Epithelial cell of prostate (primary cell): ENCODE results near the gene VPS13D.
A peak's percentile ranks its signal among the peaks of the same experiment; 100 is the strongest.
"Not testable (repeated sequence)": the region's sequence is repeated elsewhere in the genome, so short reads cannot be mapped to it uniquely, and the experiment has no call there.

Experiments
- DNase-seq: peaks from one replicate; pipeline ENCODE4 v3.0.0-alpha.2; 2011; ENCODE audit warnings: low read depth, low spot score
- H3K27ac ChIP-seq: fragments of 450-650 bp; 2 replicates; pipeline ENCODE4 v1.5.1; 2017; ENCODE audit warnings: mild to moderate bottlenecking

The VPS13D gene

DNA sequence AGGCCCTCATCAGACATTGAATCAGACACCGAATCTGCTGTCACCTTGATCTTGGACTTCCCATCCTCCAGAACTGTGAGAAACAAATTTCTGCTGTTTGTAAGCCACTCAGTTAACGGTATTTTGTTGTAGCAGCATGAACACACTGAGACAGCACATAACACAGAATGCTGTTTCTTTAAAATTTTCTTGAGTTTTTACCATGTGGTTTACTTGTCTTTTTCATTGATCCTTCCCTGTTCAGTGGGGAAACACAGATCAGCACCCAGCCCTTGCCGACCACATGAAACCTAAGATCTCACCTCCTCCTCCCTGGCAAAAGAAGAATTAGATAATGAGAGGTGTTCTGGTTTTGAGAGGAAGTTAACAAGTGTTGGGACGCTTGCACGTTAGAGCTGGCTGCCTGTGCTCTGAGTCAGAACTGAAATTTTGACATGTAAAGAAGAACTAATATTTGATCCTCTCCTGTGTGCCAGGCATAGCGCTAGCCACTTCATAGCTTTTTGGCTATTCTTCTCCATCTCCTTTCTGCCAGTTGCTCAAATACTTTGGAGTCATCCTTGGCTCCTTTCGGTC is 208.6 kb downstream of the VPS13D start:
- peak overlapping the region; percentile 6 for H3K27ac ChIP-seq
- no peak for DNase-seq

DNA sequence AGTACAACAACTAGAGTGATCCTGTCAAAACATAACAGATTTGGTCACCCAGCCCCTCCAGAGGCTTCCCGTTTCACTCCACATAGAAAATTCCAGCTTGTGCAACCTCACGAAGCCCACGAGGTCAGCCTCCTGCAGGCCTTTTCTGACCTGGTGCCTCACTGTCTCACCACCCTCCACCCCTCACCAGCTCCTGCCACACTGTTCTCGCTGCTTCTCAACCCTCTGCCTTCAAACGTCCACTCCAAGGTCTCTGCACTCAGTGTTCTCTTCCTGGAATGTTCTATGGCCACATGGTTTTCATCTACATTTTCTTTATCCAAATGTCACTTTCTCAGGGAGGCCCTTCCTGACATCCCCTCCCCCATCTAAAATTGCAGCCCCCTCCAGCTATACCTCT is 209.2 kb downstream of the VPS13D start:
- H3K27ac ChIP-seq = no peak overlapping the region
- DNase-seq = no peak

DNA sequence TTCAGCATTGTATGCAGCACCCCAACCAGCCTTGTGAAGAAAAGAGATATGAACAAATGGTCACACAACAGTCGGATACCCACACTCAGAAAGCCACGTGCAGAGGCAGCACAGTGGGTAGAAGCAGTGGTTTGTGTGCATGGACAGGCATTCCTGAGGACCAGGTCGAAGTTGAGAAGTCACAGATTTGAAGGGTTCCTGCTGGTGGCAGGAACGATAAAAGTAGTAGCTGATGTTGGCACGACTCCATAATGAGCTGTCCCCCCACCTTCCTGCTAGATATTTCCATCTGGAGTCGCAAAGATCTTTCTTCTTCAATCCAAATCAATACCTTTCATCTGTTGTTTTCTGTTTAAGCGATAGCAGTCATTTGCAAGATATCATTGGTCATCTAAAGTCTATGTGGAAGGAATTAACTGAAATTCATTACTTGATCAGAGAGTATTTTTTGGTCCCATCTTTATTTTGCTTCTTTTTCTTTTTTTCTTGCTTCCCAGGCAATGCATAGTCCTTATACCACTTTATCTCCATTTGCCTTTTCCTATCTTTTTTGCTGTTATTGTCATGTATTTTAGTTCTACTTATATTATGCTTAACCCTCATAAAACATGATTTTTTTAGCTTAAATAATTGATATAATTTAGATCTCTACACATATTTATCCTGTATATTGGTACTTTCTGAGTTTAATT is 211.7 kb downstream of the VPS13D start:
- no peak for DNase-seq
- H3K27ac ChIP-seq = no peak overlapping the region

DNA sequence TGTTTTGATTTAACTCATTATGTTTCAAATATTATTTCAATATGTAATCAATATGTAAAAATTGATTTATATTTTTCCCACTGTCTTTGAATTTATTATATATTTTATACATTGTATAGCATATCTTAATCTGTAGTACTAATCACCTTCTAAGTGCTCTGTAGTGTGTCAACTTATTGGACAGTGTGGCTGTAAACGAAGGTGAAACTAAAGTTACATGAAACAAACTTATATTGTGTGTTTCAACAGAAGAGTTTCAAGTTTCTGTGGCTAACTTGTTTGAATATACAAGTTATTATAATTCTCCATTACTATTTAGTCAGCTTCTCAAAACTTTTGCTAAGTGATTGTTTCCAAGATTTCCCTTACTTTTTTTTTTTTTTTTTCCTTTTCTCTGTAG is 212.4 kb downstream of the VPS13D start:
- no peak for DNase-seq
- H3K27ac ChIP-seq = no peak overlapping the region

DNA sequence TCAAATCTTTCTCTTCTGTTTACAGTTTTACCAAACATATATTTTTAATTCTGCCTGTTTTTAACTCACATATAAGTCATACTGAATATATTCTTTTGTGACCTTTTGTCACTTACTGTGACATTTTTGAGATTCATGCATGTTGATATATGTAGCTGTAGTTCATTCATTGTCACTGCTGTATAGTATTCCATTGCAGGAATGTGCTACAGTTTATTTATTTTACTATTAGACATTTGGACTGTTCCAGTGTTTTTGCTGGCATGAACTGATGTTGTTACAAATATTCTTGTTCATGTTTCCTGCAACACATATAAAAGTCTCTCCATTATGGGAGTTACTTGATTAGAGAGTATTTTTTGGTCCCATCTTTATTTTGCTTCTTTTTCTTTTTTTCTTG is 213.3 kb downstream of the VPS13D start:
- H3K27ac ChIP-seq = no peak overlapping the region
- no peak for DNase-seq

DNA sequence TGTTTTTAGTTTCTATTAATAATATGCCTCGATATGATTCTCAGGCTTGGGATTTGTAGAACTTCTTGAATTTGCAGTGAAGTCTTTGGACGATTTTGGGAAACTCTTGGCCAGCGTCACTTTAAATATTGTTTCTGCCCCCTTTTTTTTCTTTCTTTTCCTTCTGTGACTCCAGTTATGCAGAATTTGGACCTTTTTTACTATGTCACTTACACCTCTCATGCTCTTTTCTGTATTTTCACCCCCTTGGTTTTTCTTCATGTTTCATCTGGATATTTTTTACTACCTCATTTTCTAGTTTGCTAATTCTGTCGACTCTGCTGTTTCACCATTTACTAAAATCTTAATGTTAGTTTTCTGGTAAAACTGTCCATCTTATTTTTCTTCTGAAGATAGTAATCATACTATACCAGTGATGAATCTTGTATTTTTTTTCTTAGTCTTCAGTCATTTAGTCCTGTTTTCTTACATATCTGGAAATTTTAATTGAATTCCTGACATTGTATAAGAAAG is 214.6 kb downstream of the VPS13D start:
- no peak for DNase-seq
- no peak overlapping the region for H3K27ac ChIP-seq

DNA sequence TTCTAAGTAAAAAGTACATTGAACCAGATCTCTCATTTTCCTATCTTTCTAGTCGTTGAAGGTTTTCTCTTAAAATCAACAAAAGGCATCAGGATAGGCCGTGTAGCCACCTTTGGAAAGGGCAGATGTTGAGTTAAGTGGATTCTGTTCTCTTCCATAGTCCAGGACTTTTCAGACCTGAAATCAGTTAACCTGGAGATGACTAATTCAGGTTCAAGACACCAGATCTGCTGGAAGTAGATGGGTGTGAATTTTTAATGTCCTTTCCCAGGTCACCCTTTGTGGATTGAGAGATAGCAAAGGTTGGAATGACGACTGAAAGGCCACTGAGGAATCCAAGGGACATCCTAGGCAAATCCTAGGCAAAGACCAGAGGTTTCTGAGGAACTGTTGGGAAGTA is 215.4 kb downstream of the VPS13D start:
- no peak for DNase-seq
- no peak overlapping the region for H3K27ac ChIP-seq

DNA sequence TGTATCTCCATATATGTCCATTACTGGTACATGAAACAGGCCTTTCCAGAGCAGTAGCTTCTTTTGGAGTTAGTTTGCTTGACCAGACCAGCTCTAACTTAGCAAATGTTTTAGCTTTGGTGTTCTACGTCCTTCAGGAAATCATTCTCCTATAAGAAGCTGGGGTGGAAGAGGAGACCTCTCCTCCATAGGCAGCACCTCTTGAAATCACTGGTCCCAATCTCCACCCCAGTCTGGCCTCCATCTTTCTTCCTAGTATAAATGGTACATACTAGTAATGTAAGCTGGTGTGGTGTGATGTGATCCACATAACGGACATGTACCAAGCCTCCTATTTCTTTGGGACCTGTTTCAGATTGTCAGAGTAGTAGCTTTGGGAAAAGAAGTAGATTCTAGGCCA is 216.8 kb downstream of the VPS13D start:
- H3K27ac ChIP-seq = no peak overlapping the region

DNA sequence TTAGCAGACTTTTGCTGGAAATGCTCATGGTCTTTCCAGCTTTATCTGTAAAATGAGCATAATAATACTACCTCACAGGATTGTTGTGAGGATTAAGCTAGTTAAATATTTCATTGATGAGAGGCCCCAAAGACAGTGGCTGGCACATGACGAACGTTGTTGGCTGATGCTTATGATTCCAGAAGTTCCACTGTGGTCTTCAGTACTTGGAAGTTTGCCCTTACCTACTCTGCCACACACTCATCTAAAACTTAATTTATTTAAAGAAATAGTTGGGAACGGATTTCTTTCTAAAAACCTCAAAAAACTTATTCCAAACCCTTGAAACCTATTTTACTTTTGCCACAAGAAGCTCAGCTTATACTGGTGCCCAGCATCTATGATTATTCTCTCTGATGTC is 217.5 kb downstream of the VPS13D start:
- no peak for DNase-seq
- H3K27ac ChIP-seq = no peak overlapping the region

More for the DNA sequence above, 216.8 kb downstream of the VPS13D start:
- DNase-seq = no peak

DNA sequence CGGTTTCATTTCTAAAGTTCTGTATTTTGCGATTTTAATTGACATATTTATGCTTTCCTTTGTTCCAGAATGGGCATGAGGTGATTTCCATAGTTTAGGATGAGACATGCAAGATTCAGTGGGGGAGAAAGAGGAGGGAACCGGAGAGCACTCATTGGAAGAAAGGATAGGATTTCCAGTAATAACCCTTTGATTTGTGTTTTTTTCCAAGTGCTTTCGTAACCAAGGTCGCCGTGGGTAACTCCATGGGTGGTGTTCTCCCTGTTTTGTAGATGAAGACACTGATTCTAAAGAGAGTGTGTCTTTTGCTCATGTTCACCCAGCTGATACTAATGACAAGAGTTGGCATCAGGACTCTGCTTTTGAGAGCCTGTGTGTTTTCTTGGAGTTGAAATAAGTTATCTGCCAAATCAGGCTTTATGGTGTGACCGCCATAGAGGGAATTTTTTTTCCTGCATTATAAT is 218.1 kb downstream of the VPS13D start:
- H3K27ac ChIP-seq = no peak overlapping the region
- no peak for DNase-seq

DNA sequence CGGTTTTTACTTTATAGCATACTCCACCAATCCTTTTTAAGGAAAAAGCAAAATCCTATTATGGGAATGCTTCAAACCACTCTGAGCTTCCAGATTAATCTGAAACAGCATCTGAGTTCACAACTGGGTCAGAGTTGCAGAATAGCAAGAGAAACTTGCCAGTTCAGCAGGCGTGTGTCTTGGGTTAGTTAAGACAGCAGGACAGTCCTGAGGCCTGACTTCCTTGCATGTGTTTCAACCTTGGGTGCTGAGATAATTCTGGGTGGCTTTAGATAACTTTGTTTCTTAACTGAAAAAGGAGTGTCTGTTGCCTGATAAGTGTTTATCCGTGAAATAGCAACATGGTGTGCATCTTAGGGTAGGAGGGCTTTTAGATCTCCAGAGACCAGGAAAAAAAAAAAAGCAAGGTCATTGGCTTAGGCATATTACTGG is 218.9 kb downstream of the VPS13D start:
- H3K27ac ChIP-seq = no peak overlapping the region
- no peak for DNase-seq

DNA sequence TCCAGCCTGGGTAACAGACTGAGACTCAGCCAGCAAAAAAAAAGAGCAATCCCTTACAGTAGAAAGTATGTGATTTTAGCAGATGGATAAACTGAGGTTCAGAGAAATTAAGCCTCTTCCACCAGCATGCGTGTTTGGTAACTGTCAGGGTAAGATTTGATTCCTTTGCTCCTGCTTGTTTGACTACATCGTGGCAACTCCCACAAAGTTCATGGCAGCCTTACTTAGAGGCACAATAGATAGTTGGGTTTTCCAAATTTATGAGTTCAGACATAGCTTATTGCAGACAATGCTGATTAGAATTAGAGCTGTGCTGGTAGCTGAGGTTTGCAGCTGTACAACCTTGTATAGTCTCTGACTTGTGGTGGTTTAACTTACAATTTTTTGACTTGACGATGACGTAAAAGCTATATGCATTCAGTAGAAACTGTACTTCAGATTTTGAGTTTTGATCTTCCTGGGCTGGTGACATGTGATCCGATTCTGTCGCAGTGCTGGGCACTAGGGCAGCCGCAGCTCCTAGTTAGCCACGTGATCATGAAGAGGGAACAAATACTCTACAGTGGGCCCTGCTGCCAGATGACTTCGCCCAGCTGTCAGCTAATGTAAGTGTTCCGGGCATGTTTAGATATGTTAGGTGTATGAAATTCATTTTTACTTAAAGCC is 220.4 kb downstream of the VPS13D start:
- no peak for DNase-seq
- no peak overlapping the region for H3K27ac ChIP-seq

DNA sequence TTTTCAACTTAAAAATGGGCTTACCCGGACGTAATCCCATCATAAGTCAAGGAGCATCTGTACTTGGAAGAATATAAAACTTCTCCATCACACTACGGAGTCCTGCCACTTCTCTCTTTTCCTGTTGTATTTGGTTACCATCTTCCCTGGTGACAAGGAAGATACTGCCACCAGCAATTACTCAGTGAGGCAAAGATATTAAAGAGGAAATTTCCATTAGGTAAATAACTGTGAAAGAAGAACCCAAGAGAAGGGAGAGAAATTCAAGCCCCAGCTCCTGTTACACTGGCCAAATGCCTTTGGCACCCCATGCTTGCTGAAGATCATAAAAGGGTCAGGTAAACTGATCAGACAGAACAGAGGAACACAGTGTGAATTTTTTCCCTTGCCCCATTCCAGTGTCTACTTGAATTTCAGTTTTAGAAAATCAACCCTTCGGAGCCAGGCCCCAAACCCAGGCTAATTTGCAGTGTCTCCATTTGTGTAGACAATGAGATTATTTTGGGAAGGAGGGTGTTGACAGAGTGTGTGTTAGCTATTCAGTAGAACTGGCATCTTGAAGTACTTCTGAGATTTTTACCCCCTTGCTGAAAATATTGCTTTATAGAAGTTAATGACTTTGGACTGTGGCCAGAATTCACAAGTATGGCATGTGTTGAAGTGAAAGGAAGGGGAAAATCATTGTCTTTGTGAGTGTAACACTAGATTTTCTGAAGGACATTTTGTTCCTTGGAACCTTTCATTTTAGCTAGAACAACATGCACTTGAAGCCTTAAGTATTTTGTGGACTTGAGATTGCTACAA is 221.1 kb downstream of the VPS13D start:
- no peak for DNase-seq
- no peak overlapping the region for H3K27ac ChIP-seq

DNA sequence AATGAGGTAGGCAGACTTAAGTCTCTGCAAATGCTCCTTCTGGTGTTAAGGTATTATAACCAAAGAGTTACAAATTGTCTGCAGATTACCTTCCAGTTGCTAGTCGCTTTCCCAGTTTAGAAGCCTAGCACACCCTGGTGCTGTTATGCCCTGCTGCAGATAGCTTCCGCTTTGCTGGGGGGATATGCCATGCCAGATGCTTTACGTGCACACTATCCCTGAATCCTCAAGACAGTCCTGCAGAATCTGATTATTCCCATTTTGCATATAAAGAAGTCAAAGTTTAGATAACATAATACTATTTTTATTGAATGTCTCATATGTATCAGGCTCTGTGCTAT is 221.7 kb downstream of the VPS13D start:
- H3K27ac ChIP-seq = no peak overlapping the region
- DNase-seq = no peak

DNA sequence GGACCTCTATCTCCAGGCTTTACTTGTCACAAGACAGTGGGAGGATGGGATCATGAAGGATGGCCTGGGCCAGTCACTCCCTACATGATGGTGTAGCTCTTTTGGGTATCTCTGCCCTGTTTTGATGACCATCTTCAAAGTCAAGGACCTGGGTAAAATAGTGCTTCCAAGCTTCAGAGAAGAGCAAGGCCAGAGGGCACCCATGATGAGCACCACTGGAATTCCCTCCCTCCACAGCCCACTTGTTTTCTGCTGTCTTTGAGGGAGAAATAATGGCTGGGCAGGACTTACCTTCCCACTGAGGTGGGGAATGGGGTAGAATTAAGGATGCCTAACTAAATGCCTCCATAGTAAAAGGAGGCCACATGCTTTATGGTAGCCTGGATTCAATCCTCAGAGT is 222.4 kb downstream of the VPS13D start:
- H3K27ac ChIP-seq = no peak overlapping the region
- DNase-seq = no peak

DNA sequence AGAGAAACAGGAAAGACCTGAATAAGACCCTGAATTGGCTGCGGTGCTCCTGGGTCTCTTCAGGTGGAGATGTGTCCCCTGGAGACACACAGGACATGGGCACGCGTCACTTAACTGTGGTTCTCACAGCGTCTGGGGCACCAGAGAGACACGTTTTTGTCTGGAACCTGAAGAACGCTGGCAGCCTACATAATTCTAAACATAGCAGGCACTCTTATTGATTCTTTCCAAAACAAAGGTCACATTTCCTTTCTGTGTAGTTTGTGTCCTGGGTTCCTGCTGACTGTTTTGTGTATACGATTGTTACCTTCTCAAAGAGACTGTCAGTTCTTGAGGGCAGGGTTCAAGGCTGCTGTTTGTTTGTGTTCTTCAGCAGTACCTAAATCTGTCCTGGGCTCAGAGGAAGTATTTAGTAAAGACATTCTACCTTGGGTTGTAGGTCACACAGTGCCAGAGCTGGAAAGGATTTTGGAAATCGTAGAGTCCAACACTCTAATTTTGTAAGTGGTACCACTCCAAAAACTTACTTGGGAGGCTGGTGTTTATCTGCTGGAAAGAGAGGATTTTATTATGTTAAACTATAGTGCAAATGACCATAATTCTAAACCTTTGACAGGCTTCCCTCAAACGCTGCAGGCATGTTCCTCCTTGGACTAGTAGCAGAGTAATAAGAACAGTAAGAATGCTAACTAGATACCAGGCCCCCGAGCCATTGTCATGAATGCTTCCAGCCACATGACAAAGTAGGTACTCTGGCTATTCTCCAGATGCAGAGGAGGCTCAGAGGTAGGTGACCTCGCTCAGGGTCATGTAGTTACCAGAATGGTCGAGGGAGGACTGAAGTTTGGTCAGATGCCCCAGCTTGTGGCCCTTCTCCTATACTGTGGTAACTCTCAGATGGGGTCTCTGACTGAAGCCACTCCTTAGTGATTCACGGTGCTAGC is 223.8 kb downstream of the VPS13D start:
- peak overlapping the region; percentile 17 for H3K27ac ChIP-seq
- no peak for DNase-seq

DNA sequence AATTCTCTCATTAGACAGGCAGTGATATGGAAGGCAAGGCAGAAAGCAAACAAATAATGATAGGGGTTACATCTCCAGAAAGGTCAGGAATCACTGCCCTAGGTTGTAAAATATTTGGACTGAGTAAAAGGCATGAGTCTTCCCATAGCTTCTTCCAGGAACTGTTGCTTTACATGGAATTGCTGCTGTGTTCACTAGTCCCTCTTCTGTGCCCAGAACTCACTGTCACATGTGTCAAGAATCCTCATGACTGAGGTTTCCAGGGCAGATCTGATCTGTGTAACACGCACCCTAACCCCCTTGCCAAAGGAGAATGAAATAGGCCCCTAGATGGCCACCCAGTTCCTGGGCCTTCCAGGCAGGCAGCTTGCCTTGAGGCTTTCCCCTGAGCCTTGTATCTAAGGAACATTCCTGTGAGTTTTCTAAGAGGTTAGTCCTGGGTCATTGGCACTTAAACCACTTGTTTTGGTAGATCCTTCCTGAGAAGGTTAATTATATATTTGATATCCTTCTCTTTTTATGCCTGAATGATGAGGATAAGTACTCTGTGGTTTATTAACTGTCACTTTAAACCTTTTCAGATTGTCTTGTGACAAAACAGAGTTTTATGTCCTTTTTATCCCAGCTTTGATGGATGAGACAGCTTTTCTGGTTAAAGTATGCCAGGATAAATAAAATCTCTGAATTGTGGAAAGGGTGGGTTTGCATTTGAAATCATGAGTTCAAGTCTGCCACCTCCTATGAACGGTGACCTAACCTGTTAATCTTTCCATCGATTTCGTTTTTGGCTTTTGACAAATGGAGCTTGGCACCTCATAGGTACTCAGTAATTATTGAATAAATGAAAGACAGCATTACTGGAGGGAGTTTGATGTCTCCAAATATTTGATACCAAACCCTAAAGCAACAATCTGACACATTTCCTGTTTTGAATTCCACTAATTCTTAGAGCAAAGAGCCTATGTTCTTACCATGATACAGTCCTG is 224.9 kb downstream of the VPS13D start:
- DNase-seq = no peak
- H3K27ac ChIP-seq = peak overlapping the region; percentile 17

DNA sequence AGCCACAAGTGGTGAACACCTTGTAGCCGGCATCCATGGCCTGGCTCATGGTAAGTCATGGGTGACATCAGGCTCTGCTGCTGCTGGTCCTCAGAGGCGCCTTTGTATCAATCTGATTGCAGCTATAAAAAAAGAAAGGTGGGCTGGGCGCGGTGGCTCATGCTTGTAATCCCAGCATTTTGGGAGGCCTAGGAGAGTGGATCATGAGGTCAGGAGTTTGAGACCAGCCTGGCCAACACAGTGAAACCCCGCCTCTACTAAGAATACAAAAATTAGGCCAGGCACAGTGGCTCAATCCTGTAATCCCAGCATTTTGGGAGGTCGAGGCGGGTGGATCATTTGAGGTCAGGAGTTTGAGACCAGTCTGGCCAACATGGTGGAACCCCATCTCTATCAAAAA is 226.3 kb downstream of the VPS13D start:
- not testable (repeated sequence) for DNase-seq, H3K27ac ChIP-seq
